HG03439 (cell line): ENCODE data around the gene FARSA.
"Not testable (repeated sequence)": the region's sequence is repeated elsewhere in the genome, so short reads cannot be mapped to it uniquely, and the experiment has no call there.

Experiments used
- ATAC-seq: cut with Tn5 transposase; IDR thresholded peaks from one replicate; pipeline ENCODE4 v1.9.1; 2021; ENCODE audit warnings: mild to moderate bottlenecking, moderate library complexity; ENCODE audit not compliant: unreplicated experiment

The FARSA gene

GRCh38 chr19:12937927-12938778 is 4.6 kb upstream of the FARSA start, which contains the start of gene CALR:
Gene CALR, plus strand, starts transcription at chr19:12938609. Its CDS starts 71 bp downstream, at chr19:12938680.
- ATAC-seq = peak; percentile 84

GRCh38 chr19:12937093-12937926 is 3.8 kb upstream of the FARSA start:
- ATAC-seq = no peak

GRCh38 chr19:12936582-12936981 is 3.1 kb upstream of the FARSA start:
- ATAC-seq = no peak

- ATAC-seq = no peak
These were observed 1.6 kb upstream of the FARSA start for GRCh38 chr19:12935071-12935470.

GRCh38 chr19:12932392-12933286 is 872 bp downstream of the FARSA start:
- no peak for ATAC-seq

- ATAC-seq = no peak
These were observed 3.4 kb downstream of the FARSA start for GRCh38 chr19:12930002-12930645.

- no peak for ATAC-seq
These were observed 8.7 kb downstream of the FARSA start for GRCh38 chr19:12924621-12925310.

- ATAC-seq = no peak
These were observed 10.6 kb downstream of the FARSA start for GRCh38 chr19:12922959-12923358.

GRCh38 chr19:12921047-12921446 is 12.5 kb downstream of the FARSA start:
- ATAC-seq = no peak

- no peak for ATAC-seq
These were observed 15.3 kb downstream of the FARSA start for GRCh38 chr19:12918253-12918652.

- not testable (repeated sequence) for ATAC-seq
These were observed 17.7 kb downstream of the FARSA start for GRCh38 chr19:12915860-12916259.

- ATAC-seq = no peak
These were observed 19.4 kb downstream of the FARSA start for GRCh38 chr19:12913851-12914690.

GRCh38 chr19:12913011-12913561 is 20.4 kb downstream of the FARSA start:
- no peak for ATAC-seq

GRCh38 chr19:12912571-12912970 is 20.9 kb downstream of the FARSA start:
- no peak for ATAC-seq

- no peak for ATAC-seq
These were observed 26.3 kb downstream of the FARSA start for GRCh38 chr19:12907166-12907565.

GRCh38 chr19:12899891-12900518 is 33.5 kb downstream of the FARSA start:
- peak; percentile 76 for ATAC-seq

GRCh38 chr19:12896460-12896859 is 37.1 kb downstream of the FARSA start:
- ATAC-seq = no peak

- ATAC-seq = no peak
These were observed 39.9 kb downstream of the FARSA start for GRCh38 chr19:12893582-12893981.
